PC-3 (cell line): Measurements from ENCODE around the gene FARP1. TPM values are rescaled to one million over a fixed set of nuclear protein-coding genes. Genes with fewer than 3 reads are reported as not detected.

Source experiments
- ATAC-seq: fragments of 200-7000 bp; cut with Tn5 transposase; 2 replicates; pipeline ENCODE4 v1.9.1; 2020; ENCODE audit warnings: mild to moderate bottlenecking, moderate library complexity
- BruUV-seq: library from RNA; stranded (reverse); fragments of 400-500 nt; replicated peaks from 2 replicates; lab custom pipeline; 2021; lab: Mats Ljungman, UMichigan
- CTCF ChIA-PET: fragments of 300-600 bp; sonication (Branson Sonifier 250); formaldehyde crosslinking; loops from one replicate; lab custom pipeline; 2022; ENCODE audit warnings: antibody characterized with exemption; lab: Charles Lee
- POLR2A ChIA-PET: fragments of 300-600 bp; sonication (Branson Sonifier 250); formaldehyde crosslinking; loops from one replicate; lab custom pipeline; 2022; ENCODE audit warnings: antibody characterized with exemption; ENCODE audit not compliant: unreplicated experiment; lab: Charles Lee
- DNase-seq: peaks from one replicate; pipeline ENCODE4 v3.0.0-alpha.2; 2015
- H2AFZ ChIP-seq: fragments of 300-600 bp; sonication (generic); 2 replicates; pipeline ENCODE4 v1.6.0; 2016; ENCODE audit warnings: antibody characterized with exemption, low read length
- H3F3A ChIP-seq: fragments of 300-600 bp; sonication (generic); one replicate; pipeline ENCODE4 v1.6.0; 2017; ENCODE audit warnings: antibody characterized with exemption, low read length, control low read depth, mild to moderate bottlenecking; ENCODE audit not compliant: unreplicated experiment
- H3K27ac ChIP-seq: fragments of 300-600 bp; sonication (generic); 2 replicates; pipeline ENCODE4 v1.5.1; 2016; ENCODE audit warnings: mild to moderate bottlenecking, low read length
- H3K27me3 ChIP-seq: fragments of 300-600 bp; sonication (generic); 2 replicates; pipeline ENCODE4 v1.6.1; 2016; ENCODE audit warnings: low read length, mixed read lengths
- H3K36me3 ChIP-seq: fragments of 300-600 bp; sonication (generic); 2 replicates; pipeline ENCODE4 v1.6.1; 2016; ENCODE audit warnings: low read depth, mixed run types, low read length, mixed read lengths
- H3K4me1 ChIP-seq: fragments of 300-600 bp; sonication (generic); 2 replicates; pipeline ENCODE4 v1.5.1; 2016; ENCODE audit warnings: low read length; ENCODE audit not compliant: insufficient read depth
- H3K4me2 ChIP-seq: fragments of 300-600 bp; sonication (generic); 2 replicates; pipeline ENCODE4 v1.6.0; 2016; ENCODE audit warnings: low read length
- H3K4me3 ChIP-seq: fragments of 300-600 bp; sonication (generic); 2 replicates; pipeline ENCODE4 v1.5.1; 2016; ENCODE audit warnings: mild to moderate bottlenecking, low read length, mixed read lengths
- H3K79me2 ChIP-seq: fragments of 300-600 bp; sonication (generic); 2 replicates; pipeline ENCODE4 v1.6.1; 2017; ENCODE audit warnings: low read length, mixed read lengths
- H3K9ac ChIP-seq: fragments of 300-600 bp; sonication (generic); 2 replicates; pipeline ENCODE4 v1.6.0; 2016; ENCODE audit warnings: mild to moderate bottlenecking, low read length
- H3K9me2 ChIP-seq: fragments of 300-600 bp; sonication (generic); replicated peaks from 2 replicates; pipeline ENCODE4 v1.6.1; 2016; ENCODE audit warnings: mixed run types, low read length, mixed read lengths
- H3K9me3 ChIP-seq: fragments of 300-600 bp; sonication (generic); 2 replicates; pipeline ENCODE4 v1.6.1; 2016; ENCODE audit warnings: low read length, mixed read lengths
- H4K20me1 ChIP-seq: fragments of 300-600 bp; sonication (generic); 2 replicates; pipeline ENCODE4 v1.6.1; 2016; ENCODE audit warnings: low read length, mixed read lengths
- EZH2 ChIP-seq: fragments of 300-600 bp; sonication (generic); IDR thresholded peaks from one replicate; pipeline ENCODE4 v1.6.1; 2017; ENCODE audit warnings: antibody characterized with exemption, mild to moderate bottlenecking, low read length; ENCODE audit not compliant: unreplicated experiment
- EZH2phosphoT487 ChIP-seq: fragments of 300-600 bp; sonication (generic); IDR thresholded peaks from 2 replicates; pipeline ENCODE4 v1.6.1; 2018; ENCODE audit warnings: mild to moderate bottlenecking, antibody characterized with exemption, low read length, borderline replicate concordance
- intact Hi-C: fragments of 100-400 bp; cut with micrococcal nuclease; formaldehyde crosslinking; loops from 2 replicates; pipeline ENCODE4 v1.9.0; 2023
- total RNA-seq: library from RNA; depleted of rRNA; stranded (reverse); fragments of >200 nt; gene quantifications from 2 replicates; pipeline ENCODE4 v1.2.3, GENCODE V29; 2014
- TF ChIP-seq, protein P1 (sequence below): fragments of 300-600 bp; sonication (generic); conservative IDR thresholded peaks from 2 replicates; pipeline ENCODE4 v1.5.1; 2017; ENCODE audit warnings: antibody characterized with exemption, low read depth, mild to moderate bottlenecking, low read length

Gene FARP1
- total RNA-seq, 1 experiment from 2014 or later: 18.2 TPM

DNA sequence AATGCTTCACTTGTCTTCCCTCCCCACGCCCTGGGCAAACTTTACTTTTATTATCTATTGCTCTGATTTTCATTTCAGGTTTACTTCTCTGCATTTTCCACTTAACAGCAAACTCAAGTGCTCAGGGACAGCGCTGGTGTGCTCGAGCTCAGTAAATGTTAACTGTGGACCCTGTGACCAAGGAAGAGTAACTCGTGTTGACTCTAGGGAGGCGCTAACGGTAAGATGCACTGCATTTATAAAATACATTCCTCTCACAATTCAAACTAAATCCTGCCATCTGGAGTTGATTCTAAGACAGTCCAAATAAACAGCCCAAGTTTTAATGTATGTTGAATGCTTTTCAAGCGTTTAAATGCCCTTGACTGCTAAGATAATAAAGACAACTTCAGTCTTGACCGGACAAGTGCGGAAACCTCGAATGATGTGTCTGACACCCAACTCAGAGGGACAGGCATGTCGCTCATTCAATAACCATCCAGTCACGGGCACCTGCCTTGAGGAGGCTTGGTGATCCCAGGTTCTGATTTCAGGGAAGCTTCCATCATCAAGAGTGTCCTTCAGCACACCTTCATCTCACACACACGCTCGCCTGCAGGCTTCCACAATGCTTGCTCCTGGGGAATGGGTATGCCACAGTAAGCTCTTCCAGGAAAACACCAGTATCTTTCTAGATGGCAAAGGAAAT lies 340.9 kb downstream of the FARP1 start:
- CTCF ChIA-PET: no interaction called here
- intact Hi-C loops: loop anchor here (1.0 to 10.0 kb wide), 4 partner anchors 25 to 171 kb away; partner anchors contain the start of gene STK24

DNA sequence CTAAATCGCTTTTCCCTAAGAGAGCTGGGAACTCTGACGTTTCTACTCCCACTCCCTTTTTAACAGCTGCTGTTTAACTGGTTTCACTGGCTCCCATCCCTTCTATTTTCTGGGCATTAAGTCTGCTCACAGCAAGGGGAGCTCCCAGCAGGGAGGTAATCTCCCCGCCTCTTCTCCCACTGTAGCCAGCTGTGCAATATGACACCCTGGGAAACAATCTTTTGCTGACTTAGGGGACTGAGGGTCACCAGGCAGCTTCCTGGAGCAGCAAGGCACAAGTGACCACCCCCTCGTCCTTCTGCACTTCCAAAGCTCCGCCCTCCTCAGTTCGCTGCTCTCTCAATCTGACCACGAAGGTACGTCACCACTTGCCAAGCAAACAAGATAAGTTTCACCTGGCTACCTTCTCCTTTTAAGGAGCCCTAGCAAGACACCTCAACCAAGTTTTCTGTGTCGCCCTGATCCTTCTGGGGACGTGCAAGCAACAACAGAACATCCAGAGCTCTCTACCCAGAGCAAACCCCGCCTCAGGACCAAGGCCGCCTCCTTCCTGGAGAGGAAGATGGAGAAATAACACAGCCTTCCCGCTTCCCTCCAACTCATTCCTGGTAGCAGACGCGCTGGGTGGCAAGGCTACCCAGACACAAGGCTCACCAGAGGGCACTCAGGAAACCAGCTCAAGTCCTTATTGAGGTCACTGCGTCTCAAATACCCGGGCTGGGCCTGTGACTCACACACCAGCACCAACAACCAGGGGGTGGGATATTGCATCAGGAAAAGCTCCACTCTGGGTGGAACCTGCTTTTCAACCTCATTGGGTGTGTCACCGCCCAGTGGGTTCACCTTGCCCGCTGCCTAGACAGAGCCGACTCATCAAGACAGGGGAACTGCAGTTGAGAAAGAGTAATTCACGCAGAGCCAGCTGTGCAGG lies 341.7 kb downstream of the FARP1 start:
- Histone ChIP-seq H3K9me2 (no peaks in the 10 kb centered on the region), H3K79me2 (peaks cover 84% of the 10 kb centered on the region), H3K36me3 (peaks cover 7% of the 10 kb centered on the region; the same call in 1 of the 2 replicates), H3F3A (peaks cover 5% of the 10 kb centered on the region), H3K27me3 (no peaks in the 10 kb centered on the region), H3K9me3 (no peaks in the 10 kb centered on the region), H3K4me2 (peak overlapping the region; percentile 83), H3K27ac (peak overlapping the region; percentile 99), H4K20me1 (no peaks in the 10 kb centered on the region), H3K9ac (peak overlapping the region; percentile 87), H3K4me3 (peak overlapping the region; percentile 57), H3K4me1 (peaks cover 37% of the 10 kb centered on the region), H2AFZ (no peak overlapping the region)
- DNase-seq (peak; percentile 97), ATAC-seq (peak; percentile 90)
- TF ChIP-seq, protein P1, sequence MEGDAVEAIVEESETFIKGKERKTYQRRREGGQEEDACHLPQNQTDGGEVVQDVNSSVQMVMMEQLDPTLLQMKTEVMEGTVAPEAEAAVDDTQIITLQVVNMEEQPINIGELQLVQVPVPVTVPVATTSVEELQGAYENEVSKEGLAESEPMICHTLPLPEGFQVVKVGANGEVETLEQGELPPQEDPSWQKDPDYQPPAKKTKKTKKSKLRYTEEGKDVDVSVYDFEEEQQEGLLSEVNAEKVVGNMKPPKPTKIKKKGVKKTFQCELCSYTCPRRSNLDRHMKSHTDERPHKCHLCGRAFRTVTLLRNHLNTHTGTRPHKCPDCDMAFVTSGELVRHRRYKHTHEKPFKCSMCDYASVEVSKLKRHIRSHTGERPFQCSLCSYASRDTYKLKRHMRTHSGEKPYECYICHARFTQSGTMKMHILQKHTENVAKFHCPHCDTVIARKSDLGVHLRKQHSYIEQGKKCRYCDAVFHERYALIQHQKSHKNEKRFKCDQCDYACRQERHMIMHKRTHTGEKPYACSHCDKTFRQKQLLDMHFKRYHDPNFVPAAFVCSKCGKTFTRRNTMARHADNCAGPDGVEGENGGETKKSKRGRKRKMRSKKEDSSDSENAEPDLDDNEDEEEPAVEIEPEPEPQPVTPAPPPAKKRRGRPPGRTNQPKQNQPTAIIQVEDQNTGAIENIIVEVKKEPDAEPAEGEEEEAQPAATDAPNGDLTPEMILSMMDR: no peak
- TF ChIP-seq EZH2: no peak
- no peak for TF ChIP-seq EZH2phosphoT487
- intact Hi-C loops: loop anchor here (1.0 to 10.0 kb wide), 4 partner anchors 24 to 170 kb away; partner anchors contain the start of gene STK24
- CTCF ChIA-PET: no interaction called here
- POLR2A ChIA-PET: interaction anchor here (0.6 to 1.9 kb wide), 8 partner anchors 8 to 380 kb away, joined by 3 to 14 read pairs (median 6); partner anchors contain the start of gene STK24
- no TSS peak for BruUV-seq

More for the DNA sequence above, 340.9 kb downstream of the FARP1 start:
- Histone ChIP-seq H3K9ac (peak overlapping the region; percentile 87), H3K4me1 (peaks cover 37% of the 10 kb centered on the region), H3K27ac (peak overlapping the region; percentile 99), H3K9me3 (no peaks in the 10 kb centered on the region), H3K9me2 (no peaks in the 10 kb centered on the region), H3K36me3 (peaks cover 7% of the 10 kb centered on the region; the same call in 1 of the 2 replicates), H3K4me3 (peak overlapping the region; percentile 57), H3K27me3 (no peaks in the 10 kb centered on the region), H3F3A (peaks cover 5% of the 10 kb centered on the region), H4K20me1 (no peaks in the 10 kb centered on the region), H3K79me2 (peaks cover 84% of the 10 kb centered on the region), H3K4me2 (peak overlapping the region; percentile 83), H2AFZ (no peak overlapping the region)
- TF ChIP-seq, protein P1: no peak
- TF ChIP-seq EZH2phosphoT487 (no peak), EZH2 (no peak)
- POLR2A ChIA-PET: interaction anchor here (0.9 to 1.9 kb wide), 6 partner anchors 16 to 94 kb away, joined by 3 to 14 read pairs (median 8); partner anchors contain the start of gene STK24
- no peak for ATAC-seq
- TSS peak; percentile 69 for BruUV-seq
- DNase-seq: no peak
